GM12874 (cell line): ENCODE data around the gene LMO3.

Source experiments
- TF ChIP-seq, protein P1 (sequence below): IDR thresholded peaks from 2 replicates; pipeline ENCODE4 v1.5.1; 2011; ENCODE audit warnings: low read depth, mild to moderate bottlenecking, control low read depth, low read length, moderate library complexity; ENCODE audit not compliant: insufficient read depth

Gene LMO3

DNA sequence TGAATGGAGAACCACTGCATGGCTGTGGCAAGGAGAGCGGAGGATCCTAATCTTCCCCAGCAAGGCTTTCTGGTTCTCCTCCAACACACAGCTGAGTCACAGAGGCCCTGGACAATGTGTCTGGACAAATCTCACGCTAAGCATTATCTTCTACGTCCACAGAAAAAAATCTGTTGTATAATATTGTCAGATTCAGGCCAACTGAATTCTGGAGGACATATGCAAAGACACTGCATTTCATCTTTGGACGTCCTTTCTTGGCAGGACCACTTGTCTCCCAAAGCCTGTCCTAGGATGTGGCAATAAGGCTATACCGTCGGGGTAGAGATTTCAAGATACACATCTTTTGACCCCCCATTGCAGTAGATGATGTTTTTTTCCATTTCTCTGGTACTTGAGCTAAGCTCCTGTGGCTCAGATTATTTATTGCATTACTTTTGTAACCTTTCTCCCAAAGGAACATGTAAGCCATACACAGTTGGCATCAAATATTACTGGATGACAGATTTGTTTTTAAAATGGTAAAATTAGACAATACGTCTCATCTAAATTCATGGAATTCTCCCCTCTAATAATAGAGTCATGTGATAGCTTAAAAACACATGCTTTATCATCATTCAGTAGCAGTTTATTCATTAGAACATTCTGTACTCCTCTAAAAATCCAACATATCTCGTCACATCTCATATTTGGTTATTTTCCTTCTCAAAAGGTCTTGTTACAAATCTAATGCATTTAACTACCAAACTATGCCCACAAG, 19.4 kb downstream of the LMO3 start:
- TF ChIP-seq, protein P1, sequence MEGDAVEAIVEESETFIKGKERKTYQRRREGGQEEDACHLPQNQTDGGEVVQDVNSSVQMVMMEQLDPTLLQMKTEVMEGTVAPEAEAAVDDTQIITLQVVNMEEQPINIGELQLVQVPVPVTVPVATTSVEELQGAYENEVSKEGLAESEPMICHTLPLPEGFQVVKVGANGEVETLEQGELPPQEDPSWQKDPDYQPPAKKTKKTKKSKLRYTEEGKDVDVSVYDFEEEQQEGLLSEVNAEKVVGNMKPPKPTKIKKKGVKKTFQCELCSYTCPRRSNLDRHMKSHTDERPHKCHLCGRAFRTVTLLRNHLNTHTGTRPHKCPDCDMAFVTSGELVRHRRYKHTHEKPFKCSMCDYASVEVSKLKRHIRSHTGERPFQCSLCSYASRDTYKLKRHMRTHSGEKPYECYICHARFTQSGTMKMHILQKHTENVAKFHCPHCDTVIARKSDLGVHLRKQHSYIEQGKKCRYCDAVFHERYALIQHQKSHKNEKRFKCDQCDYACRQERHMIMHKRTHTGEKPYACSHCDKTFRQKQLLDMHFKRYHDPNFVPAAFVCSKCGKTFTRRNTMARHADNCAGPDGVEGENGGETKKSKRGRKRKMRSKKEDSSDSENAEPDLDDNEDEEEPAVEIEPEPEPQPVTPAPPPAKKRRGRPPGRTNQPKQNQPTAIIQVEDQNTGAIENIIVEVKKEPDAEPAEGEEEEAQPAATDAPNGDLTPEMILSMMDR, result no peak

DNA sequence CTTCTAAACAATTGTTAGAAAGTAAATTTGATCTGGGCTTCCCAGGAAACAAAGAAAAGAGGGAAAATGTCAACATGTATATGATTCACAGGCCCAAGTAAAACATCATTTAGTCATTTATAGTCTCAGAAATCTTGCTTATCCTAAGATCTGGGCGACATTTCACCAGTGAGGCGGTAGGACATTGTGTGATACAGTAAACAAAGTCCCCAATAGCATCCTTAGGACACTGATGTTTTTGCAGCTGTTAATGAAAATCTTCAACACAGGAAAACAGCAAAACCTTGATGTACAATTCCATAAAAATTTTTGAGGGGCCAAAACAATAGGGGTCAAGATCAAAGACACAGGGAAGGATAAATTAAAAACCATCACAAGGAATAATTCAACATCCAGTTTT, 20.2 kb downstream of the LMO3 start:
- TF ChIP-seq, protein P1, result no peak

DNA sequence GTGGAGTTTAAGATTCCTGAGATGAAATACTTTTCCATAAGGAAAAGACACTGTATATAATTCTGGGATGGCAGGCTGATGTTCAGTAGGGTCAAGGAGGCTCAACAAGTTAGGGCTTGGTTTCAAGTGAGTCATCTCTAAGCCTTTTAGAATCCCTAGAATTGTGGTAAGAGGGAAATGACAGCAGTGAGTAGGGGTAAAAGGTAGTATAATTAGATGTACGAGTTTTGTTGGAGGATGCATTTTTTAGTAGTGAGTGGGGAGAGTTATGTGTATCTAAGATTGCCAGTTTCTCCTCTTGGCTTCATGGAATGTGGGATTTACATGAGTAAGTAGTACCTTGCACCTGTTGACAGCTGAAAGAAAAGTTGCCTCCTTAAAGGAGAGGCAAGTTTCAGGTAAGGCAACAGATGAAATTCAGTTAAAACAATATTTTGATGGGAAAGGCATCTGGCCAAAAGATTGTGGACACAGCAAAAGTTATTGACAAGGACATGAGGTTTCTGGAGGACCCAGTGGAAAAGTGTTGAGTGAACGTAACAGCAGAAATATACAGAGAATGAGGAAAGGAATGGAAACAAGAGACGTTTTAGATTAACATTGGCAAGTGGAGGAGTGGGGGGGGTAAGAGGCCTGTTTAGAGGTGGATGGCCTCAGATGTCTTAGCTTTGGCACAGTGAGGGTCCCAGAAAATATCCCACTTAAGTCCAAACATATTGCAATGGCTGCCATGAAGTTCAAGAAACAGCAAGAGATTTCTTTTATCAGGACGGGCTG, 21.8 kb downstream of the LMO3 start:
- TF ChIP-seq, protein P1, result no peak

DNA sequence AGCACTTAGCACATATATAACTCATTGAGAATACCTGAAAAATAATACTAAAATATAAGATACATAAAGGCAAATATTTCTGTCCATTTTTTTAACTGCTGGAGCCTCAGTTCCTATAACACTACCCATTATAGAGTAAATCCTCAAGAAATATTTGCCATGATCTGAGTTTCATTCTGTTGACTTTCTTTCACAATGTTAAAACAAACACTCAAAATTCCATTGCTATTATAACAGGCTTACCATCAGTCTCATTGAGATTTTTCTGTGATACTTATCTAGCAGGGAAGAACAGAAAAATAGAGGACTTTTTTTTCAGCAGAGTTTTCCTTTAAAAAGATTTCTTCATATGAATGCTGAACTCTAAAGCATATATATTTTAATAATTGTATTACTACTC, 24.5 kb downstream of the LMO3 start:
- TF ChIP-seq, protein P1, result no peak

DNA sequence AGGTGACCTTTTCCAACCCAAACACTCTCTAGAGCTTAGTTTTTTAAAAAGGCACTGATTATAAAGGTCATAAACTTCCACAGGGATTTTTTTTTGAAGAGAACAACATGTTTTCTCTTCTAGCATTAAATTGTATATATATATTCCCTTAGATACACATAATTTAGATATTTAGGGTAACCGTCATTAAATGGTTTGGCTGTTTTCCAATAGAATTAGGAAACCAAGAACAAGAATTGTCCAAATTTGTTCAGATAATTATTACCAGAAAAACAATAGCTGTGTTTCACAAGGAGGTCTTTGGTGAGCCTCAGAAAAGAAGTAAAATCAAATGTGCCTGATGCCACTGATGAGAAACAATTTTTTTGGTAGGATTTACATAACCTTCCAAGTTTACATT, 26.9 kb downstream of the LMO3 start:
- TF ChIP-seq, protein P1, result no peak

DNA sequence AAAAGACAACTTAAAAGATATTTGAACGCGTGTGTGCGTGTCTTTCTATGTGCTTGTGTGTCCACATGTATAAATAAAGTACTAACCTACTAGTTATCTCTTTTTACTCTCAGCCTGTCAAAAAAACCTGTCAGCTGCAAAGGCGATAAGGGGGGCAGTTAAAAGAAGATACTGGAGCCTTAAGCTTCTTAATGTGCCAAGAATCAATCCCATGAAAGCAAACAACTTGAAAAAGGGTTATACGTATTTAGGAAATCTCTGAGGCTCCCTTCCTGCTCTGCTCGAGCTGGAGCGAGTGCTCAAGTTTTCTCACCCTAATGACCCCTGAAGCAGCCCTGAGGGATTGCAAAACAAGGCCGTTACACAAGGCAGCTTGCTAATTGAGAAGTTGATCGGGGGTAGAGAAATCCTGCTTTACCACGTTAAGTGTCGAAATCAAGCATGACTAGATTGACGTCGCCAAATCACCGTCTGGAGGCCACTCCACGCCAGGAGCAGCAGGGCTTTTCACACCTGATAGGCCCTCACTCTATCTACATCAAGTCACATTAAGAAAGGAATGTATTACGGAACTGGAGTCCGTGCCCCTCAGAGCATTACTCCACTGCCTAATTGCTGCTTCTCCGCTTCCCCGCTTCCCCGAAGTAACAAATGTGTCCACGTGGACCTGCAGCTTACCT, 32.4 kb downstream of the LMO3 start:
- TF ChIP-seq, protein P1, result no peak

DNA sequence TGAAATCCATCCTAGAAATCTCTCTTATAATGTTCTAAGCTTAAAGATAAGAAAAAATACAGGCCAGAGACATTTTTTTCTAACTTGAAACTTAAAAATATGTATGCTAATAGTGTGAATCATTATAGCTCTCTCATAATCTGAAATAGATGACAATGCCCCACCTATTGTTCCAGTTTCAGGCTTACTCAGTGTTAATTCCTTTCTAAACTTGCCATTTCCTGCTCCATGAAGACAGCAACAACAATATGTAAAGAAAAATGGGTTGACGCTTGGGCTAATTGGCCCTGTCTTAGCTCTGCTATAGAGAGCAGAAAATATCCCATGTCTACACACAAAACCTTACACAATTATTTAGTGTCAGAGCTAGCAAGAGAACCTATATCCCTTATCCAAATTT, 37.1 kb downstream of the LMO3 start:
- TF ChIP-seq, protein P1, result no peak
